HCT116 (cell line): ENCODE data around the gene RAB8A. TPM values are rescaled to one million over a fixed set of nuclear protein-coding genes. Genes with fewer than 3 reads are reported as not detected.

Source experiments
- ATAC-seq: fragments of 200-7000 bp; cut with Tn5 transposase; 2 replicates; pipeline ENCODE4 v1.9.1; 2020; ENCODE audit warnings: mild to moderate bottlenecking, moderate library complexity
- BruUV-seq: library from RNA; stranded (reverse); fragments of 400-500 nt; replicated peaks from 2 replicates; lab custom pipeline; 2021; lab: Mats Ljungman, UMichigan
- CTCF ChIA-PET: fragments of 300-600 bp; sonication (Branson Sonifier 250); formaldehyde crosslinking; loops from one replicate; lab custom pipeline; 2021; ENCODE audit warnings: antibody characterized with exemption; lab: Charles Lee
- POLR2A ChIA-PET: fragments of 300-600, 350-600 bp; sonication (Branson Sonifier 250); formaldehyde crosslinking; loops from one replicate; lab custom pipeline; 2021; ENCODE audit warnings: antibody characterized with exemption; lab: Charles Lee
- RAD21 ChIA-PET, 2 experiments: fragments of 300-600 bp; sonication (Branson Sonifier 250); formaldehyde crosslinking; loops; one replicate each; lab custom pipeline; 2023; ENCODE audit warnings: low total read pairs in 2 of 2; ENCODE audit not compliant: uncharacterized antibody in 2 of 2, unreplicated experiment in 2 of 2, low non-redundant PET in 1 of 2; lab: Charles Lee
- DNase-seq: peaks from one replicate; pipeline ENCODE4 v3.0.0-alpha.2; 2010; ENCODE audit warnings: low read depth, low spot score
- H2AFZ ChIP-seq: fragments of 200-600 bp; shearing (Covaris generic), sonication (generic); 2 replicates; pipeline ENCODE4 v1.6.1; 2017; ENCODE audit warnings: low read depth, mixed run types, mixed read lengths, antibody characterized with exemption, low read length; ENCODE audit not compliant: poor library complexity, severe bottlenecking
- H3K27ac ChIP-seq: 2 replicates; pipeline ENCODE4 v1.5.1; 2012; ENCODE audit warnings: low read depth, low read length
- H3K27me3 ChIP-seq: fragments of 200-600 bp; sonication (generic); 2 replicates; pipeline ENCODE4 v1.6.1; 2016; ENCODE audit warnings: mixed run types, low read length, mixed read lengths; ENCODE audit not compliant: insufficient read depth
- H3K36me3 ChIP-seq, 2 experiments: fragments of 200-500 bp in 1 of 2; fragments of 200-600 bp in 1 of 2; sonication (Bioruptor generic) in 1 of 2; sonication (generic) in 1 of 2; 2 replicates each; pipeline versions ENCODE4 v1.5.1 to v1.6.1; 2014 to 2016; ENCODE audit warnings: low read length in 2 of 2, inconsistent platforms in 1 of 2, mixed read lengths in 1 of 2, mixed run types in 1 of 2; ENCODE audit not compliant: insufficient read depth in 2 of 2, control insufficient read depth in 1 of 2
- H3K4me1 ChIP-seq, 2 experiments: fragments of 200-600 bp in 1 of 2; sonication (generic) in 1 of 2; 2 replicates each; pipeline versions ENCODE4 v1.5.1 to v1.6.1; 2012 to 2017; ENCODE audit warnings: low read length in 2 of 2, inconsistent platforms in 1 of 2, mild to moderate bottlenecking in 1 of 2, mixed read lengths in 1 of 2, mixed run types in 1 of 2, moderate library complexity in 1 of 2; ENCODE audit not compliant: insufficient read depth in 2 of 2, control insufficient read depth in 1 of 2
- H3K4me2 ChIP-seq: fragments of 200-600 bp; sonication (generic); 2 replicates; pipeline ENCODE4 v1.6.1; 2017; ENCODE audit warnings: mixed run types, low read length, mixed read lengths
- H3K4me3 ChIP-seq, 2 experiments: fragments of 200-600 bp in 1 of 2; sonication (generic) in 1 of 2; replicated peaks in 1 of 2; 2 replicates each; pipeline ENCODE4 v1.5.1; 2011 to 2016; ENCODE audit warnings: low read length in 2 of 2, control low read depth in 1 of 2, low read depth in 1 of 2, mild to moderate bottlenecking in 1 of 2, mixed read lengths in 1 of 2, mixed run types in 1 of 2
- H3K79me2 ChIP-seq: fragments of 200-600 bp; sonication (generic); 2 replicates; pipeline ENCODE4 v1.6.1; 2017; ENCODE audit warnings: mild to moderate bottlenecking, mixed run types, low read length, moderate library complexity, mixed read lengths; ENCODE audit not compliant: insufficient read depth
- H3K9ac ChIP-seq: fragments of 200-600 bp; sonication (generic); 2 replicates; pipeline ENCODE4 v1.6.1; 2016; ENCODE audit warnings: low read length, mixed read lengths
- H3K9me2 ChIP-seq: fragments of 200-600 bp; sonication (generic), shearing (Covaris generic); 2 replicates; pipeline ENCODE4 v1.6.1; 2017; ENCODE audit warnings: mixed run types, mild to moderate bottlenecking, moderate library complexity; ENCODE audit not compliant: insufficient read depth
- H3K9me3 ChIP-seq, 2 experiments: fragments of 200-500 bp in 1 of 2; fragments of 200-600 bp in 1 of 2; sonication (Bioruptor generic) in 1 of 2; sonication (generic) in 1 of 2; 2 replicates each; pipeline ENCODE4 v1.6.1; 2014 to 2017; ENCODE audit warnings: low read length in 2 of 2, mixed read lengths in 2 of 2, inconsistent platforms in 1 of 2, low read depth in 1 of 2, mild to moderate bottlenecking in 1 of 2, mixed run types in 1 of 2, moderate library complexity in 1 of 2; ENCODE audit not compliant: control insufficient read depth in 1 of 2, insufficient read depth in 1 of 2
- H4K20me1 ChIP-seq: fragments of 200-600 bp; sonication (generic), shearing (Covaris generic); 2 replicates; pipeline ENCODE4 v1.6.1; 2017; ENCODE audit warnings: mixed run types, mild to moderate bottlenecking, moderate library complexity; ENCODE audit not compliant: insufficient read depth
- ATF3 ChIP-seq: IDR thresholded peaks from 2 replicates; pipeline ENCODE4 v1.6.1; 2012
- CEBPB ChIP-seq: IDR thresholded peaks from 2 replicates; pipeline ENCODE4 v1.6.1; 2012; ENCODE audit warnings: low read depth
- CTCF ChIP-seq, 3 experiments: fragments of 200-600 bp in 1 of 3; sonication (generic) in 1 of 3; IDR thresholded peaks in 2 of 3; conservative IDR thresholded peaks in 1 of 3; 2 replicates each; pipeline ENCODE4 v1.5.1; 2012 to 2017; ENCODE audit warnings: low read depth in 2 of 3, low read length in 2 of 3, antibody characterized with exemption in 1 of 3, borderline replicate concordance in 1 of 3, control low read depth in 1 of 3, mild to moderate bottlenecking in 1 of 3, mixed read lengths in 1 of 3, mixed run types in 1 of 3, moderate library complexity in 1 of 3; ENCODE audit not compliant: insufficient read depth in 1 of 3
- EZH2 ChIP-seq: fragments of 200-600 bp; sonication (generic); IDR thresholded peaks from 2 replicates; pipeline ENCODE4 v1.6.1; 2017; ENCODE audit warnings: antibody characterized with exemption, mixed run types
- FOSL1 ChIP-seq: IDR thresholded peaks from 2 replicates; pipeline ENCODE4 v1.6.1; 2012; ENCODE audit warnings: low read depth
- JUND ChIP-seq: IDR thresholded peaks from 2 replicates; pipeline ENCODE4 v1.6.1; 2012
- POLR2A ChIP-seq: IDR thresholded peaks from 2 replicates; pipeline ENCODE4 v1.7.0; 2011; ENCODE audit warnings: borderline replicate concordance; ENCODE audit not compliant: insufficient read depth, insufficient read length; ENCODE audit errors: extremely low read depth
- POLR2AphosphoS5 ChIP-seq: IDR thresholded peaks from 2 replicates; pipeline ENCODE4 v1.6.1; 2011; ENCODE audit warnings: mild to moderate bottlenecking, low read depth, low read length, moderate library complexity
- RAD21 ChIP-seq: IDR thresholded peaks from 2 replicates; pipeline ENCODE4 v1.6.1; 2012; ENCODE audit warnings: low read depth, mild to moderate bottlenecking
- SIN3A ChIP-seq: IDR thresholded peaks from 2 replicates; pipeline ENCODE4 v1.6.1; 2012; ENCODE audit warnings: low read depth
- SP1 ChIP-seq: IDR thresholded peaks from 2 replicates; pipeline ENCODE4 v1.6.1; 2012; ENCODE audit warnings: low read depth
- TCF7L2 ChIP-seq: IDR thresholded peaks from 2 replicates; pipeline ENCODE4 v1.7.0; 2011; ENCODE audit warnings: borderline replicate concordance, inconsistent platforms; ENCODE audit not compliant: insufficient read depth, insufficient read length; ENCODE audit errors: extremely low read depth
- YY1 ChIP-seq: IDR thresholded peaks from 2 replicates; pipeline ENCODE4 v1.6.1; 2011; ENCODE audit warnings: low read length, low read depth, moderate library complexity, mild to moderate bottlenecking; ENCODE audit not compliant: insufficient replicate concordance; ENCODE audit errors: extremely low read depth
- ZBTB33 ChIP-seq: IDR thresholded peaks from 2 replicates; pipeline ENCODE4 v1.6.1; 2011; ENCODE audit warnings: mild to moderate bottlenecking, low read length, moderate library complexity; ENCODE audit not compliant: insufficient replicate concordance; ENCODE audit errors: extremely low read depth
- intact Hi-C: fragments of 100-400 bp; cut with micrococcal nuclease; formaldehyde crosslinking; loops from 2 replicates; pipeline ENCODE4 v1.10.0; 2022
- total RNA-seq: library from RNA; stranded (reverse); gene quantifications from one replicate; pipeline ENCODE4 v1.2.1, GENCODE V29; 2021; ENCODE audit not compliant: unreplicated experiment

Gene RAB8A
- total RNA-seq, 1 experiment from 2014 or later, result 116 TPM

- BruUV-seq, result TSS peak; percentile 63
- POLR2A ChIA-PET, result interaction anchor here (0.6 to 1.3 kb wide), 7 partner anchors 9 to 128 kb away, joined by 3 to 5 read pairs (median 4); partner anchors contain the start of genes AP1M1 and FAM32A
- ATAC-seq (peak; percentile 37), DNase-seq (no peak)
- Histone ChIP-seq H3K4me1 (peaks cover 24 to 62% of the 10 kb centered on the region in 2 experiments), H2AFZ (no peak overlapping the region), H3K4me2 (peak overlapping the region; percentile 80), H3K27me3 (no peaks in the 10 kb centered on the region), H3K36me3 (peaks cover 0 to 23% of the 10 kb centered on the region in 2 experiments; a peak in 1 of 4 replicates), H3K9me3 (no peaks in the 10 kb centered on the region), H3K27ac (peak overlapping the region; percentile 83), H4K20me1 (no peaks in the 10 kb centered on the region), H3K9ac (peak overlapping the region; percentile 88), H3K79me2 (peaks cover 75% of the 10 kb centered on the region), H3K9me2 (no peaks in the 10 kb centered on the region), H3K4me3 (peak overlapping the region; percentile 29 to 96)
- TF ChIP-seq POLR2A (no peak), TCF7L2 (no peak), RAD21 (no peak), SP1 (no peak), CEBPB (no peak), FOSL1 (no peak), ATF3 (no peak), CTCF (IDR thresholded peaks at IDR 0.05 in 2 of 3, conservative IDR thresholded peaks at IDR 0.05 in 1 of 3; ENCODE audit: borderline replicate concordance in 1 of 3, insufficient read depth in 1 of 3, low read depth in 2 of 3, low read length in 2 of 3) (no peak), EZH2 (no peak), YY1 (no peak), SIN3A (no peak), JUND (no peak), ZBTB33 (no peak), POLR2AphosphoS5 (no peak)
- CTCF ChIA-PET, result interaction anchor here (1.0 kb wide), 2 partner anchors 28 to 258 kb away, joined by 3 to 7 read pairs; no protein-coding TSS in a partner anchor
- RAD21 ChIA-PET, result no interaction called here
- intact Hi-C loops, result loop anchor here (5.0 kb wide), 1 partner anchor 233 kb away; no protein-coding TSS in a partner anchor
Observed at GRCh38 chr19:16069813-16070365, 41.8 kb upstream of the RAB8A start.
